ENCODE data around the gene DNAJC6.

Gene DNAJC6

GRCh38 chr1:65297706-65298105 lies 11.6 kb upstream of the DNAJC6 start:
- no peak for DNase-seq

- DNase-seq, result no peak
Observed at GRCh38 chr1:65299328-65299727, 10.0 kb upstream of the DNAJC6 start.

GRCh38 chr1:65308781-65309303 lies 501 bp upstream of the DNAJC6 start:
- DNase-seq, result no peak

GRCh38 chr1:65310078-65310587 lies 790 bp downstream of the DNAJC6 start:
- DNase-seq, result no peak

- no peak for DNase-seq
Observed at GRCh38 chr1:65311760-65312159, 2.4 kb downstream of the DNAJC6 start.

- DNase-seq, result no peak
Observed at GRCh38 chr1:65316233-65316632, 6.9 kb downstream of the DNAJC6 start.

GRCh38 chr1:65317866-65318653 lies 8.7 kb downstream of the DNAJC6 start:
- no peak for DNase-seq

GRCh38 chr1:65319141-65319540 lies 9.8 kb downstream of the DNAJC6 start:
- DNase-seq, result no peak

- DNase-seq, result no peak
Observed at GRCh38 chr1:65319754-65320153, 10.4 kb downstream of the DNAJC6 start.

GRCh38 chr1:65321879-65322278 lies 12.5 kb downstream of the DNAJC6 start:
- no peak for DNase-seq

GRCh38 chr1:65323246-65323645 lies 13.9 kb downstream of the DNAJC6 start:
- no peak for DNase-seq

GRCh38 chr1:65330021-65330420 lies 20.7 kb downstream of the DNAJC6 start:
- DNase-seq, result no peak

GRCh38 chr1:65330822-65331221 lies 21.5 kb downstream of the DNAJC6 start:
- DNase-seq, result no peak

- no peak for DNase-seq
Observed at GRCh38 chr1:65332821-65333220, 23.5 kb downstream of the DNAJC6 start.

- DNase-seq, result no peak
Observed at GRCh38 chr1:65334081-65334480, 24.7 kb downstream of the DNAJC6 start.

GRCh38 chr1:65339866-65340468 lies 30.6 kb downstream of the DNAJC6 start:
- no peak for DNase-seq

- no peak for DNase-seq
Observed at GRCh38 chr1:65341381-65341780, 32.0 kb downstream of the DNAJC6 start.

- no peak for DNase-seq
Observed at GRCh38 chr1:65343286-65343685, 33.9 kb downstream of the DNAJC6 start.

- no peak for DNase-seq
Observed at GRCh38 chr1:65344171-65344814, 35.0 kb downstream of the DNAJC6 start.

GRCh38 chr1:65346190-65346589 lies 36.8 kb downstream of the DNAJC6 start:
- no peak for DNase-seq

- DNase-seq, result no peak
Observed at GRCh38 chr1:65355031-65355712, 45.8 kb downstream of the DNAJC6 start.

GRCh38 chr1:65357291-65357960 lies 48.1 kb downstream of the DNAJC6 start:
- DNase-seq, result no peak

GRCh38 chr1:65359888-65360287 lies 50.5 kb downstream of the DNAJC6 start:
- DNase-seq, result no peak
